ENCODE measurements around the gene GALNT10. TPM values are rescaled to one million over a fixed set of nuclear protein-coding genes. Genes with fewer than 3 reads are reported as not detected.

Gene GALNT10
- total RNA-seq, 1 donor from 2014 or later: 11.5 TPM

DNA sequence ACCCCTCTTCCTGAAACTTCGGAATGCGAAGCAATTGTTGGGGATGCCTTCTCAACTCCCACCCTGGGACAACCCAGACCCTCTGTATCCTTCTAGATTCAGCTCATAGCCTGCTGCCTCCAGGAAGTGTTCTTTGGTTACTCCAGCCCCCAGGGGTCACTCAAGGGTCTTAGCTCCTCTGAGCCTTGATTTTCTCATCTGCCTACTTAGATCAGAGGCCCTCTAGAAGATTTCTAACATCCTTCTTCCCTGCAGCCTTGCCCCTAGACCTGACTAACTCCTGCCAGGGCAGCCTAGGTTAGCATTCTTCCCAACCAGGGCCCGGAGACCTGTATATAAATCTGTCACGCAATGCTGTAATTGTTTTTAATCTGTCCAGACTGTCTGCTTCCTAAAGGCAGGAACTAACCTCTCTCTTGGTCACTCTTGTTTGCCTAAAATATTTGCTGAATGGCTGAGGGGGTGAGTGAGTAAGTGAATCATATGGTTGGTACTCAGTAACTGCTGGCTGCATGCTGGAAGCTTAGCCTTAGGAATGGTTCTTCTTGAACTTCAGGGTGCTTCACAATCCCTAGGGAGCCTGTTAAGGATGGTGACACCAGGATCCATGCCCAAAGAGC is 8.2 kb downstream of the GALNT10 start:
- H3K27me3 ChIP-seq: no peaks in the 10 kb centered on the region
- TF ChIP-seq CTCF (IDR thresholded peaks at IDR 0.05) (no peak), POLR2AphosphoS5 (IDR thresholded peaks at IDR 0.05; ENCODE audit: insufficient read depth in 1 of 2, low read depth in 1 of 2) (no peak), POLR2A (IDR thresholded peaks at IDR 0.05) (no peak)
- H3K36me3 ChIP-seq: no peaks in the 10 kb centered on the region
- intact Hi-C loops (cut with DNase I): loop anchor here (10.0 kb wide), 1 partner anchor 206 kb away; no protein-coding TSS in a partner anchor
- no peak overlapping the region for H3K4me3 ChIP-seq
- no peak overlapping the region for H3K27ac ChIP-seq
- no peak for DNase-seq (ENCODE audit: extremely low spot score in 2 of 2)
- peaks cover 28% of the 10 kb centered on the region for H3K4me1 ChIP-seq
- no peaks in the 10 kb centered on the region for H3K9me3 ChIP-seq

DNA sequence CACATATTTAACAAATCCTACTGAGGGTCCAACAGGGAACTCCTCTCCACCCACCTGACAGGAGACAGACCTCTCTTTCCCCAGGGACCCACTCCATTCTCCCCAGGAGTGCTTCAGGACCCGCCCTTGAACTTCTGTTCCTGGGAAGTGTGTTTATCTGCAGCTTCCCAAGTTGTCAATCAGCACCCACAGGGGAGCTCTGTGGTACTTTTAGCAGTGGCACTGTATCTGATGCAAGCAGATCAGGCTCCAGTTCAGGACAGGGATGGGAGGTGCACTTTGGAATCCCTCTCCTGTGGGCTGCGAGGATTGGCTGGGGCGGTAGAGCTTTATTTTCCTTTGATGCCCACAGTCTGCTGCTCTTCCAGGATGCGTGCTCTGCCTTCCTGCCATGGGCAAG is 8.7 kb downstream of the GALNT10 start:
- intact Hi-C loops (cut with DNase I): loop anchor here (10.0 kb wide), 1 partner anchor 206 kb away; no protein-coding TSS in a partner anchor
- no peak overlapping the region for H3K4me3 ChIP-seq
- H3K36me3 ChIP-seq: no peaks in the 10 kb centered on the region
- TF ChIP-seq POLR2A (IDR thresholded peaks at IDR 0.05): no peak
- TF ChIP-seq CTCF (IDR thresholded peaks at IDR 0.05): no peak
- no peak for TF ChIP-seq POLR2AphosphoS5 (IDR thresholded peaks at IDR 0.05; ENCODE audit: insufficient read depth in 1 of 2, low read depth in 1 of 2)
- no peaks in the 10 kb centered on the region for H3K9me3 ChIP-seq
- peaks cover 27% of the 10 kb centered on the region for H3K4me1 ChIP-seq
- no peak overlapping the region for H3K27ac ChIP-seq
- no peaks in the 10 kb centered on the region for H3K27me3 ChIP-seq
- DNase-seq (ENCODE audit: extremely low spot score in 2 of 2): no peak

DNA sequence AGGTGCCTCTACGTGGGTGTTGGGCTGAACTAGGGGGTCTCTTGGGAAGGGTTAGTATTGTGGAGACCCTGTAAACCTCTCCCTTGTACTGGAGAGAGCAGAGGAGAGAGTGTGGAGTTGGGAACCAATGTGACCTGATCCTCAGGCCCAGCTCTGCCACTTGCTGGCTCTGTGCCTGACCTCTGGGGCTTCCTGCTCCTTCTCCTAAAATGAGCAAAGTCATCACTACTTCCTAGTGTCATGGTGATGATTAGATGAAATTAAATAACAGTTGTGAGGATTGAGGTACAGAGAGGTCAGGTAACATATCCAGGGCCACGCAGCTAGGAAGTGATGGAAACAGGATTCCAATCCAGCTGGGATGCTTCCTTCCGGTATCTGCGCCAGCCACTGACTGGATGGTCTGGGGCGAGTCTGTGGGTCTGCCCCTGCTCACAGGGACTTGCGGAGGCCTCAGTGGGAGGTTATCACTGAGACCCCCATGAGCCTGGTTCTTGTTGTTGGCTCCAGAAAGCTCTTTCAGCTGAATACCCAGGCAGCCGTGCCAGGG is 9.2 kb downstream of the GALNT10 start:
- Histone ChIP-seq H3K27me3 (no peaks in the 10 kb centered on the region), H3K4me3 (no peak overlapping the region), H3K27ac (no peak overlapping the region), H3K4me1 (peaks cover 23% of the 10 kb centered on the region), H3K9me3 (no peaks in the 10 kb centered on the region), H3K36me3 (no peaks in the 10 kb centered on the region)
- intact Hi-C loops (cut with DNase I): loop anchor here (10.0 kb wide), 1 partner anchor 205 kb away; no protein-coding TSS in a partner anchor
- TF ChIP-seq CTCF (IDR thresholded peaks at IDR 0.05) (no peak), POLR2AphosphoS5 (IDR thresholded peaks at IDR 0.05; ENCODE audit: insufficient read depth in 1 of 2, low read depth in 1 of 2) (no peak), POLR2A (IDR thresholded peaks at IDR 0.05) (no peak)
- DNase-seq (ENCODE audit: extremely low spot score in 2 of 2): no peak

- H3K4me1 ChIP-seq: peaks cover 23% of the 10 kb centered on the region
- H3K27ac ChIP-seq: no peak overlapping the region
- no peaks in the 10 kb centered on the region for H3K9me3 ChIP-seq
- intact Hi-C loops (cut with DNase I): no loop called here
- TF ChIP-seq CTCF (IDR thresholded peaks at IDR 0.05) (no peak), POLR2A (IDR thresholded peaks at IDR 0.05) (no peak), POLR2AphosphoS5 (IDR thresholded peaks at IDR 0.05; ENCODE audit: insufficient read depth in 1 of 2, low read depth in 1 of 2) (no peak)
- no peak overlapping the region for H3K4me3 ChIP-seq
- DNase-seq (ENCODE audit: extremely low spot score in 2 of 2): no peak
- H3K36me3 ChIP-seq: no peaks in the 10 kb centered on the region
- no peaks in the 10 kb centered on the region for H3K27me3 ChIP-seq
These were observed 9.7 kb downstream of the GALNT10 start for GRCh38 chr5:154200221-154200620.

DNA sequence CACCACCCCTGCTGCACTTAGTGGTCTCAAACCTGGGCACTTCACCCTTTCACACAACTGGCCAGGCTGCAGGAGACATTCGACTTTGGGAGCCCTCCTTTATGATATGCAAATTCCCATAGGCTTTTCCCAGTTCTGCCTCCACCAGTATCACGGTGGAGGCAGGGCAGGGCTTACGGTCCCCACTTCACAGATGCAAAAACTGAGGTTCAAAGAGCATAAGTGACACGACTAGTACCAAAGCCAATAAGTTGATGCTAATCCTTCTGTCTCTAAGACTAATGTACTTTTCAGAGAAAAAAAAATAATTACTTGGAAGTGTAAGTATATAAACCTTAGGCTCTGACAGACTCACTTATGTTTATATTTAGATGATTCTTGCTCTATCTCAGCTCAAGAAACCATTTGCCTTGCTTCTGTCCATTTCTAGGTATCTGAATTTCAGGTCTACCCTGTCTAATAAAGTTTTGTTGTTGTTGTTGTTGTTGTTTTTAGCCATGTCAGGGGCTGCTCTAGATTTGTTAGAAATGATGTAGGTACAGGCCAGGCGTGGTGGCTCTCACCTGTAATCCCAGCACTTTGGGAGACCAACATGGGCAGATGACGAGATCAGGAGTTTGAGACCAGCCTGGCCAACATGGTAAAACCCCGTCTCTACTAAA is 10.7 kb downstream of the GALNT10 start:
- H3K4me3 ChIP-seq: no peak overlapping the region
- no peak for DNase-seq (ENCODE audit: extremely low spot score in 2 of 2)
- TF ChIP-seq POLR2AphosphoS5 (IDR thresholded peaks at IDR 0.05; ENCODE audit: insufficient read depth in 1 of 2, low read depth in 1 of 2): no peak
- no peak for TF ChIP-seq CTCF (IDR thresholded peaks at IDR 0.05)
- TF ChIP-seq POLR2A (IDR thresholded peaks at IDR 0.05): no peak
- intact Hi-C loops (cut with DNase I): no loop called here
- no peaks in the 10 kb centered on the region for H3K27me3 ChIP-seq
- no peaks in the 10 kb centered on the region for H3K36me3 ChIP-seq
- H3K27ac ChIP-seq: no peak overlapping the region
- no peaks in the 10 kb centered on the region for H3K9me3 ChIP-seq
- H3K4me1 ChIP-seq: peaks cover 23% of the 10 kb centered on the region
